IMR-90 (cell line): ENCODE data around the gene CCL5. TPM values are rescaled to one million over a fixed set of nuclear protein-coding genes. Genes with fewer than 3 reads are reported as not detected.

Source experiments
- ATAC-seq: fragments of 200-7000 bp; cut with Tn5 transposase; 2 replicates; pipeline ENCODE4 v1.9.1; 2020; ENCODE audit warnings: low read depth, mild to moderate bottlenecking, moderate library complexity
- BruUV-seq: library from RNA; stranded (reverse); fragments of 400-500 nt; replicated peaks from 2 replicates; lab custom pipeline; 2021; lab: Mats Ljungman, UMichigan
- CTCF ChIA-PET: fragments of 300-600 bp; formaldehyde crosslinking; extraction: SDS; loops from one replicate; lab custom pipeline; 2021; ENCODE audit warnings: antibody characterized with exemption; lab: Yijun Ruan, JAX
- POLR2A ChIA-PET: fragments of 300-600 bp; sonication (Branson Sonifier 250); formaldehyde crosslinking; loops from one replicate; lab custom pipeline; 2022; ENCODE audit warnings: antibody characterized with exemption; ENCODE audit not compliant: unreplicated experiment; lab: Charles Lee
- DNase-seq: peaks from one replicate; pipeline ENCODE4 v3.0.0; 2013
- H2AFZ ChIP-seq: replicated peaks from 2 replicates; pipeline ENCODE3; 2013; ENCODE audit warnings: low read length, mild to moderate bottlenecking; ENCODE audit not compliant: poor library complexity
- H2AK5ac ChIP-seq: 2 replicates; pipeline ENCODE4 v1.6.1; 2013; ENCODE audit warnings: low read depth, low read length, inconsistent platforms
- H2AK9ac ChIP-seq: replicated peaks from 2 replicates; pipeline ENCODE3; 2013; ENCODE audit warnings: mild to moderate bottlenecking, low read depth, low read length, moderate library complexity; ENCODE audit not compliant: poor library complexity
- H2BK120ac ChIP-seq: 2 replicates; pipeline ENCODE4 v1.6.1; 2013; ENCODE audit warnings: low read depth, low read length, inconsistent platforms
- H2BK15ac ChIP-seq: 3 replicates; pipeline ENCODE4 v1.6.1; 2013; ENCODE audit warnings: low read depth, low read length, inconsistent platforms
- H2BK20ac ChIP-seq: 2 replicates; pipeline ENCODE4 v1.6.1; 2013; ENCODE audit warnings: low read depth, mild to moderate bottlenecking, inconsistent platforms, low read length, moderate library complexity
- H2BK5ac ChIP-seq: 2 replicates; pipeline ENCODE4 v1.6.1; 2013; ENCODE audit warnings: mild to moderate bottlenecking, low read depth, low read length, inconsistent platforms; ENCODE audit not compliant: poor library complexity, severe bottlenecking
- H3K14ac ChIP-seq: replicated peaks from 2 replicates; pipeline ENCODE4 v1.6.1; 2013; ENCODE audit warnings: low read depth, low read length, inconsistent platforms
- H3K18ac ChIP-seq: 2 replicates; pipeline ENCODE4 v1.6.1; 2013; ENCODE audit warnings: low read depth, low read length, control low read depth
- H3K23ac ChIP-seq: 2 replicates; pipeline ENCODE4 v1.6.1; 2013; ENCODE audit warnings: low read depth, low read length, inconsistent platforms
- H3K27ac ChIP-seq: 2 replicates; pipeline ENCODE4 v1.5.1; 2013; ENCODE audit warnings: mild to moderate bottlenecking, control low read depth, low read length; ENCODE audit not compliant: insufficient read depth
- H3K27me3 ChIP-seq: 2 replicates; pipeline ENCODE4 v1.6.1; 2013; ENCODE audit warnings: low read length; ENCODE audit not compliant: control insufficient read depth, insufficient read depth
- H3K36me3 ChIP-seq: 2 replicates; pipeline ENCODE4 v1.6.1; 2013; ENCODE audit warnings: low read length, mixed read lengths; ENCODE audit not compliant: control insufficient read depth, insufficient read depth
- H3K4ac ChIP-seq: 2 replicates; pipeline ENCODE4 v1.6.1; 2013; ENCODE audit warnings: low read depth, low read length, inconsistent platforms
- H3K4me1 ChIP-seq: 2 replicates; pipeline ENCODE4 v1.6.1; 2013; ENCODE audit warnings: low read length, mixed read lengths; ENCODE audit not compliant: control insufficient read depth, insufficient read depth
- H3K4me2 ChIP-seq: 2 replicates; pipeline ENCODE4 v1.6.1; 2013; ENCODE audit warnings: low read depth, mild to moderate bottlenecking, control low read depth, low read length, moderate library complexity
- H3K4me3 ChIP-seq: 2 replicates; pipeline ENCODE4 v1.5.1; 2013; ENCODE audit warnings: low read depth, mild to moderate bottlenecking, control low read depth, low read length, moderate library complexity; ENCODE audit not compliant: insufficient read depth
- H3K56ac ChIP-seq: 2 replicates; pipeline ENCODE4 v1.6.1; 2013; ENCODE audit warnings: low read length, inconsistent platforms; ENCODE audit not compliant: insufficient read depth; ENCODE audit errors: extremely low read depth
- H3K79me1 ChIP-seq, 2 experiments: 2 replicates each; pipeline ENCODE4 v1.6.1; 2013; ENCODE audit warnings: low read length in 2 of 2, inconsistent platforms in 1 of 2, low read depth in 1 of 2
- H3K9ac ChIP-seq: 2 replicates; pipeline ENCODE4 v1.6.1; 2013; ENCODE audit warnings: low read depth, low read length, control low read depth
- H3K9me1 ChIP-seq: 2 replicates; pipeline ENCODE4 v1.6.1; 2013; ENCODE audit warnings: low read length, inconsistent platforms; ENCODE audit not compliant: insufficient read depth
- H3K9me3 ChIP-seq: 2 replicates; pipeline ENCODE4 v1.6.1; 2013; ENCODE audit warnings: low read length; ENCODE audit not compliant: control insufficient read depth, insufficient read depth
- H4K20me1 ChIP-seq: 2 replicates; pipeline ENCODE4 v1.6.1; 2013; ENCODE audit warnings: low read length, inconsistent platforms; ENCODE audit not compliant: insufficient read depth
- H4K5ac ChIP-seq: 2 replicates; pipeline ENCODE4 v1.6.1; 2013; ENCODE audit warnings: mild to moderate bottlenecking, low read depth, low read length, control low read depth
- H4K8ac ChIP-seq, 2 experiments: 2 replicates each; pipeline ENCODE4 v1.6.1; 2013; ENCODE audit warnings: low read depth in 2 of 2, low read length in 2 of 2, control low read depth in 1 of 2, inconsistent platforms in 1 of 2
- H4K91ac ChIP-seq: 2 replicates; pipeline ENCODE4 v1.6.1; 2013; ENCODE audit warnings: low read depth, low read length, inconsistent platforms; ENCODE audit not compliant: insufficient read depth
- CEBPB ChIP-seq: IDR thresholded peaks from 2 replicates; pipeline ENCODE4 v1.6.1; 2012; ENCODE audit warnings: low read depth, low read length, improper control_type of control experiment
- CHD1 ChIP-seq: IDR thresholded peaks from 2 replicates; pipeline ENCODE4 v1.6.1; 2012; ENCODE audit warnings: low read depth, low read length, improper control_type of control experiment
- ELK1 ChIP-seq: fragments of 150-350 bp; IDR thresholded peaks from 2 replicates; pipeline ENCODE4 v1.6.1; 2016; ENCODE audit warnings: low read depth, mild to moderate bottlenecking, low read length, moderate library complexity, borderline replicate concordance
- FOS ChIP-seq: fragments of 150-350 bp; IDR thresholded peaks from 2 replicates; pipeline ENCODE4 v1.6.1; 2016; ENCODE audit warnings: low read depth, low read length
- MAFK ChIP-seq: IDR thresholded peaks from 2 replicates; pipeline ENCODE4 v1.6.1; 2012; ENCODE audit warnings: low read depth, low read length, improper control_type of control experiment
- MAZ ChIP-seq: IDR thresholded peaks from 2 replicates; pipeline ENCODE4 v1.6.1; 2012; ENCODE audit warnings: low read depth, mild to moderate bottlenecking, low read length, improper control_type of control experiment, moderate library complexity, borderline replicate concordance
- NFE2L2 ChIP-seq: fragments of 150-350 bp; IDR thresholded peaks from 2 replicates; pipeline ENCODE4 v1.6.1; 2016; ENCODE audit warnings: low read depth, mild to moderate bottlenecking, low read length
- POLR2A ChIP-seq: IDR thresholded peaks from 2 replicates; pipeline ENCODE4 v1.6.1; 2012; ENCODE audit warnings: mild to moderate bottlenecking, low read depth, low read length
- RAD21 ChIP-seq: IDR thresholded peaks from 2 replicates; pipeline ENCODE4 v1.6.1; 2012; ENCODE audit warnings: low read length, improper control_type of control experiment
- RCOR1 ChIP-seq: IDR thresholded peaks from 2 replicates; pipeline ENCODE4 v1.6.1; 2012; ENCODE audit warnings: mild to moderate bottlenecking, low read length, improper control_type of control experiment; ENCODE audit not compliant: insufficient replicate concordance
- RFX5 ChIP-seq: IDR thresholded peaks from 2 replicates; pipeline ENCODE4 v1.8.0; 2012; ENCODE audit warnings: low read depth, mild to moderate bottlenecking, low read length, moderate library complexity
- SMC3 ChIP-seq: fragments of 150-350 bp; IDR thresholded peaks from 2 replicates; pipeline ENCODE4 v1.6.1; 2016; ENCODE audit warnings: low read depth, mild to moderate bottlenecking, antibody characterized with exemption, low read length, moderate library complexity
- WGBS, 2 experiments: methylation state at CpG; one replicate each; pipeline versions ENCODE4 v1.1.5 to v1.1.7; 2013; ENCODE audit warnings: missing lambda C conversion rate in 2 of 2; ENCODE audit not compliant: insufficient read length in 1 of 2; ENCODE audit errors: extremely low coverage in 2 of 2; 5-methylcytosine and 5-hydroxymethylcytosine counted together
- dilution Hi-C: fragments of 300-500 bp; cut with HindIII; formaldehyde crosslinking; loops from one replicate; pipeline ENCODE4 v1.14.3; 2018; ENCODE audit warnings: low sequenced_read_pairs; ENCODE audit not compliant: unreplicated experiment
- in situ Hi-C: fragments of 300-500 bp; cut with MboI; formaldehyde crosslinking; loops from 3 replicates; pipeline ENCODE4 v1.14.3; 2019; ENCODE audit warnings: low sequenced_read_pairs, inconsistent platforms, mixed read lengths
- intact Hi-C: fragments of 100-400 bp; cut with micrococcal nuclease; formaldehyde crosslinking; loops from 2 replicates; pipeline ENCODE4 v1.10.0; 2022
- polyA plus RNA-seq, 3 experiments: library from polyadenylated mRNA; depleted of rRNA; stranded (reverse); fragments of >200 nt; gene quantifications; 2 replicates each; pipeline ENCODE4 v1.2.3, GENCODE V29; 2012; ENCODE audit warnings: low replicate concordance in 1 of 3
- total RNA-seq: library from RNA; depleted of rRNA; stranded (reverse); fragments of >200 nt; gene quantifications from 2 replicates; pipeline ENCODE4 v1.2.3, GENCODE V29; 2012
- TF ChIP-seq, protein P1 (sequence below): conservative IDR thresholded peaks from 2 replicates; pipeline ENCODE4 v1.5.1; 2012; ENCODE audit warnings: mild to moderate bottlenecking, low read depth, low read length, improper control_type of control experiment
- TF ChIP-seq, protein P2 (sequence below): fragments of 150-350 bp; IDR thresholded peaks from 2 replicates; pipeline ENCODE4 v1.6.1; 2017; ENCODE audit warnings: mild to moderate bottlenecking, antibody characterized with exemption, low read length, low read depth

CCL5 gene
- total and polyA plus RNA-seq, 2 of the 4 experiments (the other 2 are of a cell fraction), result not detected

DNA sequence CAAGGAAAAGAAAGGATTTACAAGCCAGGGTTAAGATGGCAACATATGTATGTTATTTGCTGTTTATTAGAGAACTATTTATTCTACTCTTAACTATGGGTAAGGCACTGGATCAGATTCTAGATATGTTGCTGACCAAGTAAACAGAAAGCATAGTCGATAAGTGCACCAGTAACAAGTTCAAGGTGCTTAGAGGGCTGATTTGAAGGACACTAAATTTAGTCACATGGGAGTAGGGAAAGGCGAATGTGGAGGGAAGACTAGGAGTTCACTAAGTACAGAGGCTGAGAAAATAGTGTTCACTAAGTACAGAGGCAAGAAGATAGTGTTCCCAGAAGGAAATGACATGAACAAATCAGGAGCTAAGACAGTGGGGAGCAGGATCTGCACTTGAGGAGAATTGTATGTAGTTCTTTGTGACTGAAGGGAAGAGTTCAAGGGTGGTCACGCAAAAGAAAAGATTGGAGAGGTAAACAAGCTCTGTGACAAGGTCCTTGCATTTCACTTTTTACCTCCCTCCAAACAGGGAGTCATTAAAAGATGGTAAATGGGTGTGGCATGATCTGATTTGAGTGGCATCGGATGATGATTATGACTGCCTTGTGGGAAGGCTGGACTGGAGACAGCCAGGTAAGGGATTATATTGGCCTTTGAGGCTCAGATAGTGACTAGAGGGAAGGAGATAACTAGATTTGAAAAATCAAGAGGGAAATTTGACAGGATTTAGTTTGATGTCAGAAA is 32.4 kb downstream of the CCL5 start:
- Histone ChIP-seq H3K4me1 (no peaks in the 10 kb centered on the region), H2AK9ac (no peak overlapping the region), H3K56ac (no peak overlapping the region), H3K14ac (no peak overlapping the region), H4K20me1 (no peaks in the 10 kb centered on the region; the same call in 1 of the 2 replicates), H3K9me3 (no peaks in the 10 kb centered on the region), H3K4me2 (no peak overlapping the region), H4K8ac (no peak overlapping the region), H3K18ac (no peak overlapping the region), H3K79me1 (peaks cover 11 to 13% of the 10 kb centered on the region in 2 experiments; a peak in 2 of 4 replicates), H3K27me3 (no peaks in the 10 kb centered on the region), H3K27ac (no peak overlapping the region), H3K9me1 (no peaks in the 10 kb centered on the region), H3K4ac (no peak overlapping the region), H4K5ac (no peak overlapping the region), H3K4me3 (no peak overlapping the region), H3K9ac (no peak overlapping the region), H3K23ac (no peak overlapping the region), H2BK15ac (no peak overlapping the region), H2AFZ (no peak overlapping the region), H4K91ac (no peak overlapping the region), H2BK5ac (no peak overlapping the region), H2BK120ac (no peak overlapping the region), H2BK20ac (no peak overlapping the region), H2AK5ac (no peak overlapping the region), H3K36me3 (peaks cover 34% of the 10 kb centered on the region)
- BruUV-seq, result no TSS peak
- CTCF ChIA-PET, result interaction anchor here (0.6 kb wide), 1 partner anchor 31 kb away, joined by 8 read pairs; no protein-coding TSS in a partner anchor
- ATAC-seq (no peak), DNase-seq (no peak)
- intact Hi-C loops (no loop called here), dilution Hi-C loops (no loop called here), in situ Hi-C loops (no loop called here)
- TF ChIP-seq CEBPB (no peak), ELK1 (no peak), RAD21 (no peak), CHD1 (no peak), POLR2A (no peak), FOS (no peak), RFX5 (no peak), NFE2L2 (no peak), SMC3 (no peak), MAZ (no peak), RCOR1 (no peak), MAFK (no peak)
- TF ChIP-seq, protein P1, sequence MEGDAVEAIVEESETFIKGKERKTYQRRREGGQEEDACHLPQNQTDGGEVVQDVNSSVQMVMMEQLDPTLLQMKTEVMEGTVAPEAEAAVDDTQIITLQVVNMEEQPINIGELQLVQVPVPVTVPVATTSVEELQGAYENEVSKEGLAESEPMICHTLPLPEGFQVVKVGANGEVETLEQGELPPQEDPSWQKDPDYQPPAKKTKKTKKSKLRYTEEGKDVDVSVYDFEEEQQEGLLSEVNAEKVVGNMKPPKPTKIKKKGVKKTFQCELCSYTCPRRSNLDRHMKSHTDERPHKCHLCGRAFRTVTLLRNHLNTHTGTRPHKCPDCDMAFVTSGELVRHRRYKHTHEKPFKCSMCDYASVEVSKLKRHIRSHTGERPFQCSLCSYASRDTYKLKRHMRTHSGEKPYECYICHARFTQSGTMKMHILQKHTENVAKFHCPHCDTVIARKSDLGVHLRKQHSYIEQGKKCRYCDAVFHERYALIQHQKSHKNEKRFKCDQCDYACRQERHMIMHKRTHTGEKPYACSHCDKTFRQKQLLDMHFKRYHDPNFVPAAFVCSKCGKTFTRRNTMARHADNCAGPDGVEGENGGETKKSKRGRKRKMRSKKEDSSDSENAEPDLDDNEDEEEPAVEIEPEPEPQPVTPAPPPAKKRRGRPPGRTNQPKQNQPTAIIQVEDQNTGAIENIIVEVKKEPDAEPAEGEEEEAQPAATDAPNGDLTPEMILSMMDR, result no peak
- TF ChIP-seq, protein P2, sequence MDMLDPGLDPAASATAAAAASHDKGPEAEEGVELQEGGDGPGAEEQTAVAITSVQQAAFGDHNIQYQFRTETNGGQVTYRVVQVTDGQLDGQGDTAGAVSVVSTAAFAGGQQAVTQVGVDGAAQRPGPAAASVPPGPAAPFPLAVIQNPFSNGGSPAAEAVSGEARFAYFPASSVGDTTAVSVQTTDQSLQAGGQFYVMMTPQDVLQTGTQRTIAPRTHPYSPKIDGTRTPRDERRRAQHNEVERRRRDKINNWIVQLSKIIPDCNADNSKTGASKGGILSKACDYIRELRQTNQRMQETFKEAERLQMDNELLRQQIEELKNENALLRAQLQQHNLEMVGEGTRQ, result no peak
- POLR2A ChIA-PET, result interaction anchor here (0.6 kb wide), 1 partner anchor 81 kb away, joined by 5 read pairs; no protein-coding TSS in a partner anchor
- WGBS, 2 experiments, result 83% methylated on average over 1 of the region's 4 CpGs; no CpG with 5 or more reads in 1 of the 2 experiments
